Keratinocyte (primary cell): ENCODE measurements around the gene HNRNPU. TPM values are rescaled to one million over a fixed set of nuclear protein-coding genes. Genes with fewer than 3 reads are reported as not detected.

Source experiments
- DNase-seq: peaks from one replicate; pipeline ENCODE4 v3.0.0-alpha.2; 2011; ENCODE audit warnings: low read depth, missing footprints, low spot score
- FAIRE-seq: peaks from 2 replicates; lab custom pipeline; 2011; peaks lifted over from hg19 to GRCh38; lab: Jason Lieb, UNC
- H2AFZ ChIP-seq: 2 replicates; pipeline ENCODE4 v1.6.0; 2012; ENCODE audit warnings: low read length, control low read depth, inconsistent platforms; ENCODE audit not compliant: control insufficient read depth
- H3K27ac ChIP-seq: 2 replicates; pipeline ENCODE4 v1.5.1; 2011; ENCODE audit warnings: low read length; ENCODE audit not compliant: control insufficient read depth, insufficient read depth
- H3K27me3 ChIP-seq: 3 replicates; pipeline ENCODE4 v1.6.0; 2011; ENCODE audit warnings: low read length; ENCODE audit not compliant: control insufficient read depth, insufficient read depth; ENCODE audit errors: extremely low read depth
- H3K36me3 ChIP-seq, 2 experiments: 2 replicates in 1 of 2; 3 replicates in 1 of 2; pipeline ENCODE4 v1.5.1; 2011; ENCODE audit warnings: low read length in 2 of 2, mild to moderate bottlenecking in 1 of 2; ENCODE audit not compliant: control insufficient read depth in 2 of 2, insufficient read depth in 2 of 2; ENCODE audit errors: extremely low read depth in 1 of 2
- H3K4me1 ChIP-seq: 3 replicates; pipeline ENCODE4 v1.5.1; 2011; ENCODE audit warnings: low read length; ENCODE audit not compliant: control insufficient read depth, insufficient read depth; ENCODE audit errors: extremely low read depth
- H3K4me2 ChIP-seq: 3 replicates; pipeline ENCODE4 v1.6.0; 2011; ENCODE audit warnings: low read depth, low read length; ENCODE audit not compliant: control insufficient read depth, insufficient read depth; ENCODE audit errors: extremely low read depth
- H3K4me3 ChIP-seq, 3 experiments: fragments of 200-600 bp in 1 of 3; sonication (generic) in 1 of 3; 2 replicates in 2 of 3; 3 replicates in 1 of 3; pipeline ENCODE4 v1.5.1; 2011 to 2016; ENCODE audit warnings: low read length in 3 of 3, mild to moderate bottlenecking in 3 of 3, control low read depth in 2 of 3, inconsistent platforms in 1 of 3, low read depth in 1 of 3, mixed read lengths in 1 of 3, mixed run types in 1 of 3, moderate library complexity in 1 of 3; ENCODE audit not compliant: control insufficient read depth in 2 of 3, insufficient read depth in 2 of 3; ENCODE audit errors: extremely low read depth in 1 of 3
- H3K79me2 ChIP-seq: 2 replicates; pipeline ENCODE4 v1.6.0; 2012; ENCODE audit warnings: low read length; ENCODE audit not compliant: control insufficient read depth, insufficient read depth
- H3K9ac ChIP-seq: 3 replicates; pipeline ENCODE4 v1.6.0; 2011; ENCODE audit warnings: low read length; ENCODE audit not compliant: control insufficient read depth, insufficient read depth; ENCODE audit errors: extremely low read depth
- H3K9me1 ChIP-seq: 3 replicates; pipeline ENCODE4 v1.6.0; 2011; ENCODE audit warnings: low read length; ENCODE audit not compliant: control insufficient read depth, insufficient read depth; ENCODE audit errors: extremely low read depth
- H3K9me3 ChIP-seq: 2 replicates; pipeline ENCODE4 v1.5.1; 2012; ENCODE audit warnings: low read depth, low read length; ENCODE audit not compliant: control insufficient read depth
- H4K20me1 ChIP-seq: 3 replicates; pipeline ENCODE4 v1.6.0; 2011; ENCODE audit warnings: low read length; ENCODE audit not compliant: control insufficient read depth, insufficient read depth; ENCODE audit errors: extremely low read depth
- CTCF ChIP-seq, 3 experiments: IDR thresholded peaks in 1 of 3; conservative IDR thresholded peaks in 1 of 3; optimal IDR thresholded peaks in 1 of 3; 2 replicates in 2 of 3; 3 replicates in 1 of 3; pipeline versions ENCODE3 to v1.5.1; 2011; ENCODE audit warnings: low read length in 3 of 3, mild to moderate bottlenecking in 3 of 3, moderate library complexity in 2 of 3, control low read depth in 1 of 3, inconsistent platforms in 1 of 3; ENCODE audit not compliant: insufficient read depth in 2 of 3; ENCODE audit errors: extremely low read depth in 1 of 3
- EZH2 ChIP-seq: IDR thresholded peaks from one replicate; pipeline ENCODE4 v1.6.1; 2012; ENCODE audit warnings: inconsistent platforms, mild to moderate bottlenecking, low read length, moderate library complexity
- dilution Hi-C: fragments of 300-500 bp; cut with MboI; formaldehyde crosslinking; loops from one replicate; pipeline ENCODE4 v1.7.0; 2020; ENCODE audit warnings: low sequenced_read_pairs; ENCODE audit not compliant: extremely low pct_ligation_motif_present
- polyA plus RNA-seq, 5 experiments: library from polyadenylated mRNA; depleted of rRNA in 3 of 5; stranded (reverse) in 3 of 5; stranded (forward) in 1 of 5; unstranded in 1 of 5; fragments of >200 nt; gene quantifications; 1 replicate in 1 of 5; 2 replicates in 3 of 5; 3 replicates in 1 of 5; pipeline versions ENCODE4 v1.2.1 to v1.2.3, GENCODE V29; 2011 to 2012; ENCODE audit warnings: missing spikeins in 2 of 5, low read depth in 1 of 5, low replicate concordance in 1 of 5

Gene HNRNPU
- polyA plus RNA-seq, 1 donor (not counting 4 experiments of a cell fraction or from before 2014, with no cell fraction given): 220 TPM

- Histone ChIP-seq H3K27ac (no peak overlapping the region), H3K4me1 (peaks cover 8% of the 10 kb centered on the region), H3K9ac (no peak overlapping the region), H3K36me3 (peaks cover 18 to 25% of the 10 kb centered on the region in 2 experiments), H4K20me1 (no peaks in the 10 kb centered on the region), H3K79me2 (peaks cover 59% of the 10 kb centered on the region), H2AFZ (no peak overlapping the region), H3K4me2 (no peak overlapping the region), H3K9me3 (no peaks in the 10 kb centered on the region), H3K9me1 (no peaks in the 10 kb centered on the region), H3K4me3 (no peak overlapping the region), H3K27me3 (no peaks in the 10 kb centered on the region)
- no peak for TF ChIP-seq CTCF (optimal IDR thresholded peaks at IDR 0.05 in 1 of 3, IDR thresholded peaks at IDR 0.05 in 1 of 3, conservative IDR thresholded peaks at IDR 0.05 in 1 of 3; ENCODE audit: extremely low read depth in 1 of 3, insufficient read depth in 2 of 3, low read length in 3 of 3)
- no peak for TF ChIP-seq EZH2
- no peak for FAIRE-seq
- dilution Hi-C loops: no loop called here
- no peak for DNase-seq
Measured at GRCh38 chr1:244841273-244841927, 22.9 kb downstream of the HNRNPU start.

DNA sequence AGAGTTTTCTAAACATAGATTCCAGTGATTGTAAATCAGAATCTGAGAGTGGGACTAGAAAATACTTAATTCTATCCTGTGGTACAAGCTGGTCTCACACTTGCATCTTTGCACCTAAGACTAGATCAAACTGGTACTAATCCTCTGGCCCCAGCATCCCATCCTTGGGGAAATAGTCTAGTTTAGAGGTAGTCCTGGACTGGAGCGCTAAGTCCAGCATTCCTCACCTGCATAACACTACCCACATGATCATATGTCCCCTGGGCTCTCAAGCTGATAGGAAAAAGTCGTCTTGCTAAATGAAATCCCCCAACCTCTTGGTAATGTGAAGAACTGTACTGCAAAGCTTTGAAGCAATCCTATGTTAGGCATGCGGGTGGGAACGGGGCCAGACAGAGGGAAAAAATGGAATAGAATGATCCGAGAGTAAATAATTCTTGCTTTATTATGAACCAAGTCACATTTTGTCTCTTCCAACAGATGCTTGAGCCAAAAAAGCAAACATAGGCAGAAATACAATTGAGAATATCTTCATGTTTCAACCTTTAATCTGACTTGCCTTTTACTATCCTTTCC lies 24.0 kb downstream of the HNRNPU start:
- Histone ChIP-seq H2AFZ (no peak overlapping the region), H3K4me3 (no peak overlapping the region), H3K27ac (no peak overlapping the region), H3K79me2 (peaks cover 65% of the 10 kb centered on the region), H3K9ac (no peak overlapping the region), H3K9me1 (no peaks in the 10 kb centered on the region), H3K36me3 (peaks cover 15 to 17% of the 10 kb centered on the region in 2 experiments), H3K27me3 (no peaks in the 10 kb centered on the region), H3K4me1 (peaks cover 8% of the 10 kb centered on the region), H4K20me1 (no peaks in the 10 kb centered on the region), H3K9me3 (no peaks in the 10 kb centered on the region), H3K4me2 (no peak overlapping the region)
- TF ChIP-seq CTCF (optimal IDR thresholded peaks at IDR 0.05 in 1 of 3, IDR thresholded peaks at IDR 0.05 in 1 of 3, conservative IDR thresholded peaks at IDR 0.05 in 1 of 3; ENCODE audit: extremely low read depth in 1 of 3, insufficient read depth in 2 of 3, low read length in 3 of 3): no peak
- TF ChIP-seq EZH2: no peak
- DNase-seq: no peak
- dilution Hi-C loops: no loop called here
- no peak for FAIRE-seq
